IMR-90 (cell line): ENCODE results near the gene SLC15A1. TPM values are rescaled to one million over a fixed set of nuclear protein-coding genes. Genes with fewer than 3 reads are reported as not detected.

Experiments used
- ATAC-seq: fragments of 200-7000 bp; cut with Tn5 transposase; 2 replicates; pipeline ENCODE4 v1.9.1; 2020; ENCODE audit warnings: low read depth, mild to moderate bottlenecking, moderate library complexity
- BruUV-seq: library from RNA; stranded (reverse); fragments of 400-500 nt; replicated peaks from 2 replicates; lab custom pipeline; 2021; lab: Mats Ljungman, UMichigan
- CTCF ChIA-PET: fragments of 300-600 bp; formaldehyde crosslinking; extraction: SDS; loops from one replicate; lab custom pipeline; 2021; ENCODE audit warnings: antibody characterized with exemption; lab: Yijun Ruan, JAX
- POLR2A ChIA-PET: fragments of 300-600 bp; sonication (Branson Sonifier 250); formaldehyde crosslinking; loops from one replicate; lab custom pipeline; 2022; ENCODE audit warnings: antibody characterized with exemption; ENCODE audit not compliant: unreplicated experiment; lab: Charles Lee
- DNase-seq: peaks from one replicate; pipeline ENCODE4 v3.0.0; 2013
- H2AFZ ChIP-seq: replicated peaks from 2 replicates; pipeline ENCODE3; 2013; ENCODE audit warnings: low read length, mild to moderate bottlenecking; ENCODE audit not compliant: poor library complexity
- H2AK5ac ChIP-seq: 2 replicates; pipeline ENCODE4 v1.6.1; 2013; ENCODE audit warnings: low read depth, low read length, inconsistent platforms
- H2AK9ac ChIP-seq: replicated peaks from 2 replicates; pipeline ENCODE3; 2013; ENCODE audit warnings: mild to moderate bottlenecking, low read depth, low read length, moderate library complexity; ENCODE audit not compliant: poor library complexity
- H2BK120ac ChIP-seq: 2 replicates; pipeline ENCODE4 v1.6.1; 2013; ENCODE audit warnings: low read depth, low read length, inconsistent platforms
- H2BK15ac ChIP-seq: 3 replicates; pipeline ENCODE4 v1.6.1; 2013; ENCODE audit warnings: low read depth, low read length, inconsistent platforms
- H2BK20ac ChIP-seq: 2 replicates; pipeline ENCODE4 v1.6.1; 2013; ENCODE audit warnings: low read depth, mild to moderate bottlenecking, inconsistent platforms, low read length, moderate library complexity
- H2BK5ac ChIP-seq: 2 replicates; pipeline ENCODE4 v1.6.1; 2013; ENCODE audit warnings: mild to moderate bottlenecking, low read depth, low read length, inconsistent platforms; ENCODE audit not compliant: poor library complexity, severe bottlenecking
- H3K14ac ChIP-seq: replicated peaks from 2 replicates; pipeline ENCODE4 v1.6.1; 2013; ENCODE audit warnings: low read depth, low read length, inconsistent platforms
- H3K18ac ChIP-seq: 2 replicates; pipeline ENCODE4 v1.6.1; 2013; ENCODE audit warnings: low read depth, low read length, control low read depth
- H3K23ac ChIP-seq: 2 replicates; pipeline ENCODE4 v1.6.1; 2013; ENCODE audit warnings: low read depth, low read length, inconsistent platforms
- H3K27ac ChIP-seq: 2 replicates; pipeline ENCODE4 v1.5.1; 2013; ENCODE audit warnings: mild to moderate bottlenecking, control low read depth, low read length; ENCODE audit not compliant: insufficient read depth
- H3K27me3 ChIP-seq: 2 replicates; pipeline ENCODE4 v1.6.1; 2013; ENCODE audit warnings: low read length; ENCODE audit not compliant: control insufficient read depth, insufficient read depth
- H3K36me3 ChIP-seq: 2 replicates; pipeline ENCODE4 v1.6.1; 2013; ENCODE audit warnings: low read length, mixed read lengths; ENCODE audit not compliant: control insufficient read depth, insufficient read depth
- H3K4ac ChIP-seq: 2 replicates; pipeline ENCODE4 v1.6.1; 2013; ENCODE audit warnings: low read depth, low read length, inconsistent platforms
- H3K4me1 ChIP-seq: 2 replicates; pipeline ENCODE4 v1.6.1; 2013; ENCODE audit warnings: low read length, mixed read lengths; ENCODE audit not compliant: control insufficient read depth, insufficient read depth
- H3K4me2 ChIP-seq: 2 replicates; pipeline ENCODE4 v1.6.1; 2013; ENCODE audit warnings: low read depth, mild to moderate bottlenecking, control low read depth, low read length, moderate library complexity
- H3K4me3 ChIP-seq: 2 replicates; pipeline ENCODE4 v1.5.1; 2013; ENCODE audit warnings: low read depth, mild to moderate bottlenecking, control low read depth, low read length, moderate library complexity; ENCODE audit not compliant: insufficient read depth
- H3K56ac ChIP-seq: 2 replicates; pipeline ENCODE4 v1.6.1; 2013; ENCODE audit warnings: low read length, inconsistent platforms; ENCODE audit not compliant: insufficient read depth; ENCODE audit errors: extremely low read depth
- H3K79me1 ChIP-seq, 2 experiments: 2 replicates each; pipeline ENCODE4 v1.6.1; 2013; ENCODE audit warnings: low read length in 2 of 2, inconsistent platforms in 1 of 2, low read depth in 1 of 2
- H3K9ac ChIP-seq: 2 replicates; pipeline ENCODE4 v1.6.1; 2013; ENCODE audit warnings: low read depth, low read length, control low read depth
- H3K9me1 ChIP-seq: 2 replicates; pipeline ENCODE4 v1.6.1; 2013; ENCODE audit warnings: low read length, inconsistent platforms; ENCODE audit not compliant: insufficient read depth
- H3K9me3 ChIP-seq: 2 replicates; pipeline ENCODE4 v1.6.1; 2013; ENCODE audit warnings: low read length; ENCODE audit not compliant: control insufficient read depth, insufficient read depth
- H4K20me1 ChIP-seq: 2 replicates; pipeline ENCODE4 v1.6.1; 2013; ENCODE audit warnings: low read length, inconsistent platforms; ENCODE audit not compliant: insufficient read depth
- H4K5ac ChIP-seq: 2 replicates; pipeline ENCODE4 v1.6.1; 2013; ENCODE audit warnings: mild to moderate bottlenecking, low read depth, low read length, control low read depth
- H4K8ac ChIP-seq, 2 experiments: 2 replicates each; pipeline ENCODE4 v1.6.1; 2013; ENCODE audit warnings: low read depth in 2 of 2, low read length in 2 of 2, control low read depth in 1 of 2, inconsistent platforms in 1 of 2
- H4K91ac ChIP-seq: 2 replicates; pipeline ENCODE4 v1.6.1; 2013; ENCODE audit warnings: low read depth, low read length, inconsistent platforms; ENCODE audit not compliant: insufficient read depth
- BHLHE40 ChIP-seq: fragments of 150-350 bp; IDR thresholded peaks from 2 replicates; pipeline ENCODE4 v1.6.1; 2016; ENCODE audit warnings: mild to moderate bottlenecking, low read depth, low read length
- CEBPB ChIP-seq: IDR thresholded peaks from 2 replicates; pipeline ENCODE4 v1.6.1; 2012; ENCODE audit warnings: low read depth, low read length, improper control_type of control experiment
- CHD1 ChIP-seq: IDR thresholded peaks from 2 replicates; pipeline ENCODE4 v1.6.1; 2012; ENCODE audit warnings: low read depth, low read length, improper control_type of control experiment
- CTCF ChIP-seq: conservative IDR thresholded peaks from 2 replicates; pipeline ENCODE4 v1.5.1; 2012; ENCODE audit warnings: mild to moderate bottlenecking, low read depth, low read length, improper control_type of control experiment
- ELK1 ChIP-seq: fragments of 150-350 bp; IDR thresholded peaks from 2 replicates; pipeline ENCODE4 v1.6.1; 2016; ENCODE audit warnings: low read depth, mild to moderate bottlenecking, low read length, moderate library complexity, borderline replicate concordance
- FOS ChIP-seq: fragments of 150-350 bp; IDR thresholded peaks from 2 replicates; pipeline ENCODE4 v1.6.1; 2016; ENCODE audit warnings: low read depth, low read length
- MAFK ChIP-seq: IDR thresholded peaks from 2 replicates; pipeline ENCODE4 v1.6.1; 2012; ENCODE audit warnings: low read depth, low read length, improper control_type of control experiment
- MAZ ChIP-seq: IDR thresholded peaks from 2 replicates; pipeline ENCODE4 v1.6.1; 2012; ENCODE audit warnings: low read depth, mild to moderate bottlenecking, low read length, improper control_type of control experiment, moderate library complexity, borderline replicate concordance
- MXI1 ChIP-seq: IDR thresholded peaks from 2 replicates; pipeline ENCODE4 v1.6.1; 2012; ENCODE audit warnings: low read depth, mild to moderate bottlenecking, low read length, moderate library complexity, borderline replicate concordance
- NFE2L2 ChIP-seq: fragments of 150-350 bp; IDR thresholded peaks from 2 replicates; pipeline ENCODE4 v1.6.1; 2016; ENCODE audit warnings: low read depth, mild to moderate bottlenecking, low read length
- POLR2A ChIP-seq: IDR thresholded peaks from 2 replicates; pipeline ENCODE4 v1.6.1; 2012; ENCODE audit warnings: mild to moderate bottlenecking, low read depth, low read length
- RAD21 ChIP-seq: IDR thresholded peaks from 2 replicates; pipeline ENCODE4 v1.6.1; 2012; ENCODE audit warnings: low read length, improper control_type of control experiment
- RCOR1 ChIP-seq: IDR thresholded peaks from 2 replicates; pipeline ENCODE4 v1.6.1; 2012; ENCODE audit warnings: mild to moderate bottlenecking, low read length, improper control_type of control experiment; ENCODE audit not compliant: insufficient replicate concordance
- RFX5 ChIP-seq: IDR thresholded peaks from 2 replicates; pipeline ENCODE4 v1.8.0; 2012; ENCODE audit warnings: low read depth, mild to moderate bottlenecking, low read length, moderate library complexity
- SMC3 ChIP-seq: fragments of 150-350 bp; IDR thresholded peaks from 2 replicates; pipeline ENCODE4 v1.6.1; 2016; ENCODE audit warnings: low read depth, mild to moderate bottlenecking, antibody characterized with exemption, low read length, moderate library complexity
- USF2 ChIP-seq: fragments of 150-350 bp; IDR thresholded peaks from 2 replicates; pipeline ENCODE4 v1.6.1; 2017; ENCODE audit warnings: mild to moderate bottlenecking, antibody characterized with exemption, low read length, low read depth
- whole genome bisulfite sequencing, 2 experiments: methylation state at CpG; one replicate each; pipeline versions ENCODE4 v1.1.5 to v1.1.7; 2013; ENCODE audit warnings: missing lambda C conversion rate in 2 of 2; ENCODE audit not compliant: insufficient read length in 1 of 2; ENCODE audit errors: extremely low coverage in 2 of 2; 5-methylcytosine and 5-hydroxymethylcytosine counted together
- dilution Hi-C: fragments of 300-500 bp; cut with HindIII; formaldehyde crosslinking; loops from one replicate; pipeline ENCODE4 v1.14.3; 2018; ENCODE audit warnings: low sequenced_read_pairs; ENCODE audit not compliant: unreplicated experiment
- in situ Hi-C: fragments of 300-500 bp; cut with MboI; formaldehyde crosslinking; loops from 3 replicates; pipeline ENCODE4 v1.14.3; 2019; ENCODE audit warnings: low sequenced_read_pairs, inconsistent platforms, mixed read lengths
- intact Hi-C: fragments of 100-400 bp; cut with micrococcal nuclease; formaldehyde crosslinking; loops from 2 replicates; pipeline ENCODE4 v1.10.0; 2022
- polyA plus RNA-seq, 3 experiments: library from polyadenylated mRNA; depleted of rRNA; stranded (reverse); fragments of >200 nt; gene quantifications; 2 replicates each; pipeline ENCODE4 v1.2.3, GENCODE V29; 2012; ENCODE audit warnings: low replicate concordance in 1 of 3
- total RNA-seq: library from RNA; depleted of rRNA; stranded (reverse); fragments of >200 nt; gene quantifications from 2 replicates; pipeline ENCODE4 v1.2.3, GENCODE V29; 2012

The SLC15A1 gene
- total and polyA plus RNA-seq, 2 of the 4 experiments (the other 2 are of a cell fraction), result not detected

GRCh38 chr13:98721825-98722510 lies 30.5 kb downstream of the SLC15A1 start:
- Histone ChIP-seq H3K14ac (no peak overlapping the region), H3K9me1 (no peaks in the 10 kb centered on the region), H2AK5ac (no peak overlapping the region), H3K4me2 (no peak overlapping the region), H3K9ac (no peak overlapping the region), H2BK5ac (no peak overlapping the region), H3K4me1 (no peaks in the 10 kb centered on the region), H4K8ac (no peak overlapping the region), H3K18ac (no peak overlapping the region), H3K56ac (no peak overlapping the region), H3K79me1 (no peaks in the 10 kb centered on the region), H2AFZ (no peak overlapping the region), H3K27me3 (peaks cover 34% of the 10 kb centered on the region), H3K23ac (no peak overlapping the region), H3K36me3 (no peaks in the 10 kb centered on the region), H4K91ac (no peak overlapping the region), H3K4ac (no peak overlapping the region), H2BK15ac (no peak overlapping the region), H4K5ac (no peak overlapping the region), H2BK20ac (no peak overlapping the region), H3K4me3 (no peak overlapping the region), H4K20me1 (no peaks in the 10 kb centered on the region), H2AK9ac (no peak overlapping the region), H3K27ac (no peak overlapping the region), H3K9me3 (no peaks in the 10 kb centered on the region), H2BK120ac (no peak overlapping the region)
- no peak for ATAC-seq
- TF ChIP-seq SMC3 (no peak), FOS (no peak), RFX5 (no peak), POLR2A (no peak), MAZ (no peak), CEBPB (no peak), RCOR1 (no peak), CHD1 (no peak), RAD21 (no peak), BHLHE40 (no peak), ELK1 (no peak), CTCF (no peak), USF2 (no peak), MXI1 (no peak), NFE2L2 (no peak), MAFK (no peak)
- CTCF ChIA-PET, result no interaction called here
- WGBS, 2 experiments, result 80% methylated on average over 1 of the region's 11 CpGs; no CpG with 5 or more reads in 1 of the 2 experiments
- DNase-seq, result no peak
- intact Hi-C loops (no loop called here), dilution Hi-C loops (no loop called here), in situ Hi-C loops (no loop called here)
- POLR2A ChIA-PET, result no interaction called here
- no TSS peak for BruUV-seq
